Measurements from ENCODE around the gene MEGF6.

GRCh38 chr1:3593745-3594144 lies 17.6 kb downstream of the MEGF6 start:
- TF ChIP-seq CTCF (conservative IDR thresholded peaks at IDR 0.05) (no peak), EZH2 (IDR thresholded peaks at IDR 0.05; ENCODE audit: low read depth) (no peak)

All from PC-9 (cell line).